Trophoblast cell (in vitro differentiated cells and primary cell): ENCODE measurements around the gene HDAC11.

Experiments
- DNase-seq, 2 donors: peaks; one replicate each; pipeline ENCODE4 v3.0.0-alpha.2; 2016
- H2AFZ ChIP-seq: 2 replicates; pipeline ENCODE4 v1.6.1; 2013; ENCODE audit warnings: low read length, moderate library complexity, mild to moderate bottlenecking; ENCODE audit not compliant: insufficient read depth, poor library complexity
- H2AK5ac ChIP-seq: 2 replicates; pipeline ENCODE4 v1.6.1; 2013; ENCODE audit warnings: mild to moderate bottlenecking, low read length
- H2BK120ac ChIP-seq: 2 replicates; pipeline ENCODE4 v1.6.1; 2013; ENCODE audit warnings: low read length, mild to moderate bottlenecking, moderate library complexity; ENCODE audit not compliant: insufficient read depth, poor library complexity
- H2BK12ac ChIP-seq: 2 replicates; pipeline ENCODE4 v1.6.1; 2013; ENCODE audit warnings: mild to moderate bottlenecking, low read length, moderate library complexity
- H2BK5ac ChIP-seq: 2 replicates; pipeline ENCODE4 v1.6.1; 2013; ENCODE audit warnings: low read length, low read depth, moderate library complexity, mild to moderate bottlenecking; ENCODE audit not compliant: poor library complexity
- H3K14ac ChIP-seq: 2 replicates; pipeline ENCODE4 v1.6.1; 2013; ENCODE audit warnings: mild to moderate bottlenecking, low read length
- H3K18ac ChIP-seq: 2 replicates; pipeline ENCODE4 v1.6.1; 2013; ENCODE audit warnings: mild to moderate bottlenecking, low read length
- H3K23ac ChIP-seq: 2 replicates; pipeline ENCODE4 v1.6.1; 2013; ENCODE audit warnings: low read length
- H3K27ac ChIP-seq: 2 replicates; pipeline ENCODE4 v1.5.1; 2013; ENCODE audit warnings: low read depth, mild to moderate bottlenecking, inconsistent platforms, low read length, moderate library complexity
- H3K27me3 ChIP-seq: 2 replicates; pipeline ENCODE4 v1.6.1; 2013; ENCODE audit warnings: inconsistent platforms, mild to moderate bottlenecking, low read length, moderate library complexity; ENCODE audit not compliant: insufficient read depth
- H3K36me3 ChIP-seq, 2 experiments: 1 replicate in 1 of 2; 2 replicates in 1 of 2; pipeline ENCODE4 v1.6.1; 2013; ENCODE audit warnings: low read length in 2 of 2, mild to moderate bottlenecking in 2 of 2, moderate library complexity in 1 of 2; ENCODE audit not compliant: insufficient read depth in 2 of 2, control insufficient read depth in 1 of 2
- H3K4ac ChIP-seq: 2 replicates; pipeline ENCODE4 v1.6.1; 2013; ENCODE audit warnings: low read depth, mild to moderate bottlenecking, low read length, moderate library complexity
- H3K4me1 ChIP-seq, 2 experiments: 1 replicate in 1 of 2; 2 replicates in 1 of 2; pipeline ENCODE4 v1.6.1; 2013; ENCODE audit warnings: low read length in 2 of 2, mild to moderate bottlenecking in 2 of 2, moderate library complexity in 1 of 2; ENCODE audit not compliant: insufficient read depth in 2 of 2, control insufficient read depth in 1 of 2
- H3K4me2 ChIP-seq: 2 replicates; pipeline ENCODE4 v1.6.1; 2013; ENCODE audit warnings: inconsistent platforms, mild to moderate bottlenecking, low read length, moderate library complexity
- H3K4me3 ChIP-seq: 2 replicates; pipeline ENCODE4 v1.5.1; 2013; ENCODE audit warnings: mild to moderate bottlenecking, low read depth, low read length, inconsistent platforms
- H3K79me1 ChIP-seq: one replicate; pipeline ENCODE4 v1.6.1; 2013; ENCODE audit warnings: low read length
- H3K79me2 ChIP-seq: 2 replicates; pipeline ENCODE4 v1.6.1; 2013; ENCODE audit warnings: low read length, mild to moderate bottlenecking; ENCODE audit not compliant: control insufficient read depth, insufficient read depth, poor library complexity
- H3K9ac ChIP-seq: 2 replicates; pipeline ENCODE4 v1.6.1; 2013; ENCODE audit warnings: mild to moderate bottlenecking, low read length
- H3K9me3 ChIP-seq: 2 replicates; pipeline ENCODE4 v1.6.1; 2013; ENCODE audit warnings: low read depth, mild to moderate bottlenecking, control low read depth, inconsistent platforms, low read length; ENCODE audit not compliant: insufficient read depth
- H4K12ac ChIP-seq: 2 replicates; pipeline ENCODE4 v1.6.1; 2013; ENCODE audit warnings: low read depth, mild to moderate bottlenecking, low read length, moderate library complexity
- H4K8ac ChIP-seq: 2 replicates; pipeline ENCODE4 v1.6.1; 2013; ENCODE audit warnings: low read depth, mild to moderate bottlenecking, low read length, moderate library complexity
- H4K91ac ChIP-seq: one replicate; pipeline ENCODE4 v1.6.1; 2013; ENCODE audit warnings: low read depth, mild to moderate bottlenecking, low read length, moderate library complexity
- WGBS: extraction: QIAGEN DNeasy Blood & Tissue Kit; methylation state at CpG from one replicate; pipeline ENCODE4 v1.1.7; 2013; ENCODE audit warnings: missing lambda C conversion rate; ENCODE audit not compliant: insufficient read length, insufficient coverage; ENCODE audit errors: extremely low coverage; 5-methylcytosine and 5-hydroxymethylcytosine counted together

Gene HDAC11

DNA sequence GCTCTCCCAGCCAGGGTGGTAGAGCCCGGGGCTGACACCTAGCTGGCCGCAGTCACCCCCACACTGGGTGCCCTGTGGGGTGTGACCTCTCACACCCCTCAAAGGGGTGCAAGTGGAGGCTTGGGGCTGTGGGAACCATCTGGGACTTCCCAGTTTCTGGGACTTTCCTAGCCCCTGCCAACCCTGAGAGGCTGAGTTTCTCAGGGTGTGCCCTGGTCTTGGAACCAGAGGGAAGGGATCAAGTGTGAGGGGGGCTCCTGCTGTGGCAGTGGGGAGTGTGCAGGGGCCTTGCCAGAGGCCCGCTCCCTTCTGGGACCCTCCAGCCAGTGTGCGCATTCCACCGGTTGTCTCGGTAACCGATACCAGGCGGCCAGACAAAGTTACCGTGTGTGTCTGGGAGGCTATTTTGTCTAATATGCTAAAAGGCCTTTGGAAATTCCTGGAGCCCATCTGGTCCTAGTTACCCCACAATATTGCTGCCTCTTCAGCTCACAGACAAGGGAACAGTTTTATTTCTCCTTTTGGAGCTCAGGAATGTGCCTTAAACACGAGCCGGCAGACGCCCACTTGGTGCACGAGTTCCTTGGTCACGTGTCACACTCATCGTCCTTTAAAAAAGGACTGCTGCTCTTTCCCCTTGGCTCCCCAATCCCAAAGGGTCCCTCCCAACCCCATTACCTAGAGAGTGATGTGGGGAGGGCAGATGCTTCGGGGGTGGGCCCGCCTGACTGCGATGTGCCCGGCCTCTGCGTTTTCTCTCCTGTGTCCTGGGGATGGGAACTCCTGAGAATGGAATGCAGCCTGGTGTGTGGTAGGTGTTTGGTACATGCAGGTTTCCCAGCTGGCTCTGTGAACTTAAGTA lies 33.2 kb downstream of the HDAC11 start:
- Histone ChIP-seq H3K9me3 (no peaks in the 10 kb centered on the region), H3K27me3 (no peaks in the 10 kb centered on the region), H3K4ac (no peak overlapping the region), H2AFZ (no peak overlapping the region), H3K18ac (no peak overlapping the region), H3K36me3 (no peaks in the 10 kb centered on the region), H2BK120ac (no peak overlapping the region), H3K79me2 (no peaks in the 10 kb centered on the region), H2BK12ac (no peak overlapping the region), H3K27ac (no peak overlapping the region), H3K4me3 (no peak overlapping the region), H3K23ac (no peak overlapping the region), H4K12ac (no peak overlapping the region), H3K14ac (no peak overlapping the region), H3K9ac (no peak overlapping the region), H2BK5ac (no peak overlapping the region), H3K4me2 (peak overlapping the region; percentile 9), H4K91ac (no peak overlapping the region), H4K8ac (no peak overlapping the region), H2AK5ac (no peak overlapping the region), H3K4me1 (peaks cover 0 to 14% of the 10 kb centered on the region in 2 experiments), H3K79me1 (no peaks in the 10 kb centered on the region)
- peak; percentile 49 to 73 for DNase-seq
- WGBS = no CpG with 5 or more reads among the region's 20 CpGs

GRCh38 chr3:13513913-13514517 lies 33.9 kb downstream of the HDAC11 start:
- no peak overlapping the region for H3K18ac ChIP-seq

DNA sequence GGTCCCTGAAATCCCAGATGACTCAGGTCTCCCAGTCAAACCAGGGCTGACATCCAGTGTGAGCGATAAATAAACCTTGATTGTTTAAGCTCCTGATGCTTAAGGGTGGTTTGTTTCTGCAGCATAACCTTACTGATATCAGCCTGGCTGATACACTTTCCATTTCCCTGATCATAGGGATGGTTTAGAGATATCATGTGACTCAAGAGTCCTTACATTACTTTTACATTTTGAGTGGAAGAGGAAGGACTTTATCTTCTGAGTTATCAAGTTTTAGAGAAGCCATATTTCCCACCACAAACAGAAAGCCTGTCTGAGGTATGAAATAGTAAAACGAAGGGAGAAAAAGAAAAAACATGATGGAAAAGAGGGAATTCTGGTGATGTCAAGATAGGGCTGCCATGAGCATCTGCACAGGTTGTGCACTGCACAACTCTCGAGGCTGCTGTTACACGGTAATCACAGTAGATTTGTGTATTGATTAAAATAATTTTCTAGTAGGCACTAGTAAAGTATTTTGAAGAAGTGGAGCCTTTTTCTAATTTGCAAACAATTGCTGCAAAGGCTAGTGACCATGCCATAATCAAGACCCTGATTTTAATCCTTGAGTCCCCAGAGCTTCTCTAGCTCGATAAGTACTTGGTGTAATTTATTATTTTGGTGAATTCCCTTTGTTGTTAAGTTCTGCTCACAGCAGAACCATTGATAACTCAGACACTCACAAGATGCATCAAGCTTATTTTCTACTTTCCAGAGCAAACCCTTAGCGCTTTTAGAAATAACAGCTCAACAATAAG lies 34.7 kb downstream of the HDAC11 start:
- H3K9ac ChIP-seq = no peak overlapping the region
- no peak overlapping the region for H3K27ac ChIP-seq
- no peak overlapping the region for H4K8ac ChIP-seq
- H3K27me3 ChIP-seq = no peaks in the 10 kb centered on the region
- H3K4me2 ChIP-seq = no peak overlapping the region
- no peak overlapping the region for H2AK5ac ChIP-seq
- no peaks in the 10 kb centered on the region for H3K9me3 ChIP-seq
- no peaks in the 10 kb centered on the region for H3K79me2 ChIP-seq
- no peak overlapping the region for H4K91ac ChIP-seq
- H3K14ac ChIP-seq = no peak overlapping the region
- no peaks in the 10 kb centered on the region for H3K36me3 ChIP-seq
- no peak overlapping the region for H4K12ac ChIP-seq
- H3K23ac ChIP-seq = no peak overlapping the region
- no peak overlapping the region for H3K4ac ChIP-seq
- no peak overlapping the region for H3K4me3 ChIP-seq
- no peak overlapping the region for H2BK5ac ChIP-seq
- no peak overlapping the region for H2AFZ ChIP-seq
- no peak overlapping the region for H3K18ac ChIP-seq
- no CpG with 5 or more reads among the region's 6 CpGs for WGBS
- no peak overlapping the region for H2BK120ac ChIP-seq
- peaks cover 0 to 15% of the 10 kb centered on the region in 2 experiments for H3K4me1 ChIP-seq
- no peaks in the 10 kb centered on the region for H3K79me1 ChIP-seq
- no peak overlapping the region for H2BK12ac ChIP-seq
- no peak for DNase-seq

More at GRCh38 chr3:13513913-13514517, 33.9 kb downstream of the HDAC11 start:
- Histone ChIP-seq H3K27me3 (no peaks in the 10 kb centered on the region), H3K4me2 (no peak overlapping the region), H3K4me3 (no peak overlapping the region), H3K27ac (no peak overlapping the region), H2BK120ac (no peak overlapping the region), H4K8ac (no peak overlapping the region), H3K4me1 (peaks cover 0 to 14% of the 10 kb centered on the region in 2 experiments), H3K79me2 (no peaks in the 10 kb centered on the region), H2BK5ac (no peak overlapping the region), H3K4ac (no peak overlapping the region), H4K91ac (no peak overlapping the region), H3K14ac (no peak overlapping the region), H3K9ac (no peak overlapping the region), H2AFZ (no peak overlapping the region), H3K36me3 (no peaks in the 10 kb centered on the region), H3K79me1 (no peaks in the 10 kb centered on the region), H2BK12ac (no peak overlapping the region), H2AK5ac (no peak overlapping the region), H3K9me3 (no peaks in the 10 kb centered on the region), H3K23ac (no peak overlapping the region), H4K12ac (no peak overlapping the region)
- peak in 1 of 2 donors; percentile 17 for DNase-seq
- no CpG with 5 or more reads among the region's 10 CpGs for WGBS
